Ammon's horn (tissue), 1 donor: ENCODE measurements around the gene SF3B6.
"Not testable (repeated sequence)": the region's sequence is repeated elsewhere in the genome, so short reads cannot be mapped to it uniquely, and the experiment has no call there.

Source experiments
- DNase-seq: peaks from one replicate; pipeline ENCODE4 v3.0.0-alpha.2; 2016; ENCODE audit warnings: low spot score

The SF3B6 gene

DNA sequence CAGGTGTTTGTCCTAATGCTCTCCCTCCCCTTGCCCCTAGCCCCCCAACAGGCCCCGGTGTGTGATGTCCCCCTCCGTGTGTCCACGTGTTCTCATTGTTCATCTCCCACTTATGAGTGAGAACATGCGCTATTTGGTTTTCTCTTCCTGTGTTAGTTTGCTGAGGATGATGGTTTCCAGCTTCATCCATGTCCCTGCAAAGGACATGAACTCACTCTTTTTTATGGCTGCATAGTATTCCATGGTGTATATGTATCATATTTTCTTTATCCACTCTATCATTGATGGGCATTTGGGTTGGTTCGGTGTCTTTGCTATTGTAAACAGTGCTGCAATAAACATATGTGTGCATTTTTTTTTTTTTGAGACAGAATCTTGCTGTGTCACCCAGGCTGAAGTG, 17.1 kb upstream of the SF3B6 start:
- DNase-seq = not testable (repeated sequence)

- DNase-seq = no peak
Measured at GRCh38 chr2:24088821-24089359, 12.8 kb upstream of the SF3B6 start.

GRCh38 chr2:24087032-24087431, 10.9 kb upstream of the SF3B6 start:
- DNase-seq = no peak

DNA sequence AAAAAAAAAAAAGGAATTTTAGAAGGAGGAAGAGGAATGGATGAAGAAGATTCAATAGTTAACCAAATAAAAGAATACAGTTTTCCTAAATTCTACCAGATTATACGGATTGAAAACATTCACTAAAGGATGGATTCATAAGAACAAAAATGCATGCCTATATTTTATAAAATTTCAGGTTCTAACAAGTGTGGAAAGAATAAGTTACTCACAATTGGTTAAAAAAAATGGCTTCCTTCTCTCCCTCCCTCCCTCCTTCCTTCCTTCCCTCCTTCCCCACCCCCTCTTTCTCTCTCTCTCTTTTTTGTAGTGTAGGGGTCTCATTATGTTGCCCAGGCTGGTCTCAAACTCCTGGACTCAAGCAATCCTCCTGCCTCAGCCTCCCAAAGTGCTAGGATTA, 10.1 kb upstream of the SF3B6 start:
- DNase-seq = no peak

DNA sequence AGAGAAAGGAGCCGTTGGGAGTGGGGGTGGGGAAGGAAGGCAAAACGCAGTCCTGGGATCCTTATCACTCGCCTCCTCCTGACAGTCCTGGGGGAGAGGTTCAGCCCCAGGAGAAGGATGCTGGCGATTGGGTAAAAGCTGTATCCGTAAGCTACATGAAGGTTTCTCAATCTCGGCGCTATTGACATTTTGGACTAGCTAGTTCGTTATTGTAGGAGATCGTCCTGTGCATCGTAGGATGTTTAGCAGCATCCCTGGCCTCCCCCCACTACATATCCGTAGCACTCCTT, 9.0 kb upstream of the SF3B6 start:
- no peak for DNase-seq

- DNase-seq = peak; percentile 87
Measured at GRCh38 chr2:24084386-24085199, 8.5 kb upstream of the SF3B6 start, which contains the start of gene TP53I3. TSS of gene TP53I3 (minus strand) at chr2:24084834. CDS start at chr2:24084326, 508 bp downstream.

GRCh38 chr2:24083567-24084385, 7.7 kb upstream of the SF3B6 start:
- peak; percentile 45 for DNase-seq

DNA sequence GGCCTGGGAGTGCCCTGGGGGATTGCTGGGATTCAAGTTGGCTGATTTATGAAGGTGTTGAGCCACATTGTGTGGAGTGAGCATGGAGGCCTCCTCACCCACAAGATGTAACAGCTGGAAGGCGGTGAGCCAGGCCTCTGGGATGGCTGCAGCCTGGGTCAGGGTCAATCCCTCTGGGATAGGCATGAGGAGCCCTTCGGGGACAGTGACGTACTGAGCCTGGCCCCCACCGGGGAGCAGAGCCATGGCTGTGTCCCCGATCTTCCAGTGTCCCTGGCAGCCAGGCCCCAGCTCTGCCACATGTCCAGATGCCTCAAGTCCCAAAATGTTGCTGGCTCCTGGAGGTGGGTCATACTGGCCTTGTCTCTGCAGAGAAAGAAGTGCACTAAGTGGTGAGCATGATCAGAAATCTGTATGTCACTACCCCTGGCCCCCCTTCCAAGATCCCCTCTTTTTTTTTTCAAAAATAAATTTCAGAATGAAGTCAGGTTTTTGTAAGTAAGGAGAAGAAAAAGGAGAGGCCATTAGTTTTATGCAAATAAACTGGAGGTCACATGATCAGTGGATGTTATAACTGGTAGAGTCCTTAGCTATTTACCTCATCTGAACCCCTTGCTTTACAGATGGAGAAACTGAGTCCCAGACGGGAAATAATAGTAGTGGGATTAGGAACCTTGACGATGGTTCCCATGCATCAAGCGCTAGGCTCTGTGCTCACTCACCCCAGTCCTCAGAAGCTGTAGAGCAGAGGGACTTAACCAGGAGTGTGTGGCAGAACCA, 6.9 kb upstream of the SF3B6 start:
- DNase-seq = no peak

DNA sequence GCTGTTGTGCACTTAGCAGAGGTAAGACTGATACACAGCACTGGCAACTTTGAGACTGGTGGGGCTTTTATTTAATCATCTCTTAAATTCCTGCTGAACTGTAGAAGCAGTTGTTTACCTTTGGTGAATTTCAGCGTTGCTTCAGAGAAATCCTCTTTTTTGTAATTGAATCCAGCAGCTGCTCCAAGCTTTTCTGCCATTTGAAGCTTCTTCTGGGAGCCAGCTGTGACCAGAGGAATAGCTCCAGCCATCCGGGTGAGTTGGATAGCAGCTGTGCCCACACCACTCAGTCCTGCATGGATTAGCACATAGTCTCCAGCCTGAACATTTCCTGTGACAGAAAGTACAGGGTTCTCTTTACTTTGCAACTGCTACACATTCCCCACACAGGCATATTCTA, 4.6 kb upstream of the SF3B6 start:
- DNase-seq = no peak

DNA sequence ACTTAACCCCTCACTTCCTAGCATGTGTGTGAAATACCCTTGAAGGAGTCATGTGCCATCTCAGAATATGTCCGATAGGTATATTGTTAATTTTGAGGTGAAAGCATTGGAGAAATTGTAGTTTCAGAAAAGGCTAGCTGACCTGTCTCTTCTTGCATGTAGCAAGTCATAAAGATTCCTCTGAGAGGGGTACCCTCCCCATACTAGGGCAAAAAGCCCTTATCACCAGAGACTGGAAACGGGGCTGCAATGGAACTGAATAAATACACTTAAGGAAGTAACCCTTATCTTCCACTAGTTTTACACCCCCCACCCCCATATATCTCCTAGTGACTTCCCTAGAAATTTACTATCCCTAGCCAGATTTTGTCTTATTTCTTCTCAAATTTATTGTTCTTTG, 1.8 kb upstream of the SF3B6 start:
- DNase-seq = no peak

- no peak for DNase-seq
Measured at GRCh38 chr2:24077535-24077877, 1.4 kb upstream of the SF3B6 start.

DNA sequence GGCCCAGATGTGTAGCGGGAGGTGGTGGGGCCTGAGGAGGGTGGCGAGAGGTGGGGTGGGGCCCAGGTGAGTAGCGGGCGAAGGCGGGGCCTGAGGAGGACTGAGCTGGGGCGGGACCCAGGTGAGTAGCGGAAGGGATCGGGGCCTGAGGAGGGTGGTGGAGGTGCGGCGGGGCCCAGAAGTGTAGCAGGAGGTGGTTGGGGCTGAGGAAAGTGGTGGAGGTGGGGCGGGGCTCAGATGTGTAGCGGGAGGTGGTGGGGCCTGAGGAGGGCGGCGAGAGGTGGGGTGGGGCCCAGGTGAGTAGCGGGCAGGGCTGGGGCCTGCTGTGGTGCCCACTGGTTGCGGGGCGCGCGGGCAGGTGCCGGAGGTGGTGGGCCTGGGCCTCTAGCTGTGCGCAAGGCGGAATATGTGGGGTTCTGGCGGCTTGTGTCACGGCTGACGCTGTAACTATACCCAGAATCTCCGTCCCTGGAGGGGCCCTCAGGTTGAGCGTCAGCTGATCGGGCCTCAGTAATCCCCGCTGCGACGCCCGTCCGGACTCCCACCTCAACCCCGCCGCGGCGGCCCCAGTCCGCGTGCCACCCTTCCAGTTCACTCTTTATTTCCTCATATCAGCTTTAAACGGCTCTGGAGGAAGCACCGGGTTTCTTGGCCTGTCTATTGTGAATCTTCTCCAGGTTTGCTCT, 866 bp upstream of the SF3B6 start:
- DNase-seq = peak; percentile 43

- no peak for DNase-seq
Measured at GRCh38 chr2:24075259-24075658, 867 bp downstream of the SF3B6 start.

DNA sequence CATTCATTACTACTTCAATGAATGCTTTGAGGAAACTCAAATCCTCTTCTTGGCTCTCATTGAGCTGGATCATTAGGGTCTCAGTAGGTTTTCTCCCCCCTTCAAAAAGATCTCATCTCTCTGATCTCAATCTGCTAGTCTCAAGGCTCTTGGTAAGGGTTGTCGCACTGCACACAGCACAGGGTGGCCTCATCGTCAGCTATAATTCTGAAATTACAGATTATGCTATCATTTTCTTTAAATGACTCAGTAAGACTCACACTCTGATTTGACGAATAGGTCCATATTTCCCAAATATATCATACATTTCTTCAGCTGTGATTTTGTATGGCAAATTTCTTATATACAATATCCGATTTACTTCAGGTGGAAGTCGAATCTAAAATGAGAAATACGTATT, 2.3 kb downstream of the SF3B6 start:
- DNase-seq = no peak

DNA sequence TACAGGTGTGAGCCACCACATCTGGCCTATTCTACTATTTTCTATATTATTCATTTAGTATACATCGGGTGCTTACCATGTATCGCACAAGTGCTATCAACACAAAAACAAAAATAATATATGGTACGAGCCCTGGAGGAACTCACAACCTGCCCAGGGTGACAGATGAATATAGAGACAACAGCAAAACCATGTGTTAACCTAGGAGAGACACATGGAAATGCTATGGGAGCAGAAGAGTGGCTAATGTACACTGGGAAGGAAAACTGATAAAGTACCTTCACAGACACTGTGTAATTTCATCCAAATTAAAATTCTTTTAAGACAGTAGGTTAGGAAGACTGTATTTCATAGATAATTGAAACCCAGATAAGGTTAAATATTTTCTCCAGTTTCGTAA, 3.9 kb downstream of the SF3B6 start:
- no peak for DNase-seq

DNA sequence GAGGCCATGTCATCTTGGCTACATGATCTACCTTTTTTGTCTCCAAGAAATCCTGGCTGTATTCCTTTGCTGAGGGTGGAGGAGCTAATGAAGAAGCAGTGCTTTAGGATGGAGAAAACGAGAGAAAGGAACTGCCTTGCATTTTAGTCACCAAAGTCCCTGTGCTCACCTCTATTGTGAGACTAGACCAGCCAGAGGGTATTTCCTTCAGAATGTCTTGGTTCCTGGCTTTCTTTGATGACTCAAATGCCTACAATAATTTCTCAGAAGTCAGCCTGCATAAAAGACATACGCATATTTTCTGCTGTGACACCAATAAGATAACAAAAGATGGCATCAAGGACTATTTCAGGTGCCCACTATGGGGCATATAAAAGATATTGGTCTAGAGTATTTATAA, 10.8 kb downstream of the SF3B6 start:
- DNase-seq = no peak

GRCh38 chr2:24058564-24059271, 17.4 kb downstream of the SF3B6 start:
- no peak for DNase-seq

- DNase-seq = no peak
Measured at GRCh38 chr2:24055750-24056149, 20.4 kb downstream of the SF3B6 start.

- DNase-seq = no peak
Measured at GRCh38 chr2:24054366-24055010, 21.6 kb downstream of the SF3B6 start.

GRCh38 chr2:24052951-24053350, 23.2 kb downstream of the SF3B6 start:
- no peak for DNase-seq

- DNase-seq = no peak
Measured at GRCh38 chr2:24051833-24052232, 24.3 kb downstream of the SF3B6 start.
